ENCODE measurements around the gene TSC22D2. TPM values are rescaled to one million over a fixed set of nuclear protein-coding genes. Genes with fewer than 3 reads are reported as not detected.
A peak's percentile ranks its signal among the peaks of the same experiment; 100 is the strongest.

Gene TSC22D2
- total RNA-seq = 10 to 100 TPM in 3 of 4 donors, 1 to 10 TPM in 1; 8.5 to 20.0 (median 15.2) TPM

GRCh38 chr3:150408221-150409124 lies at the start of gene TSC22D2:
Gene TSC22D2, plus strand, starts transcription at chr3:150408298. Its CDS starts 1,053 bp downstream, at chr3:150409351.
- Histone ChIP-seq H3K4me1 (peaks cover 0 to 37% (median 0%) of the 10 kb centered on the region in 3 donors), H3K4me3 (peak within 1 kb of the TSS; percentile 68 to 97 (median 90)), H3K27me3 (no peaks in the 10 kb centered on the region), H3K27ac (peak within 1 kb of the TSS; percentile 99 to 100 (median 100)), H3K9me3 (no peaks in the 10 kb centered on the region), H3K36me3 (no peaks in the 10 kb centered on the region)
- intact Hi-C loops (cut with DNase I) = loop anchor here (10.0 kb wide), 1 partner anchor 136 kb away; the partner anchor contains the start of genes EIF2A and SERP1
- DNase-seq = peak; percentile 78
- WGBS, 2 donors = 0 to 1% methylated on average over 11 to 18 of the region's 102 CpGs
- TF ChIP-seq CTCF (IDR thresholded peaks at IDR 0.05) (peak in 5 of 6 experiments; percentile 7 to 32 (median 27)), POLR2A (IDR thresholded peaks at IDR 0.05) (peak in 3 of 4 donors; percentile 95 to 99 (median 96))

GRCh38 chr3:150359381-150359780 lies 48.7 kb upstream of the TSC22D2 start:
- intact Hi-C loops (cut with DNase I) = no loop called here
- H3K36me3 ChIP-seq = no peaks in the 10 kb centered on the region
- H3K4me1 ChIP-seq = peaks cover 0 to 15% (median 0%) of the 10 kb centered on the region in 3 donors
- no peaks in the 10 kb centered on the region for H3K27me3 ChIP-seq
- no peak overlapping the region for H3K27ac ChIP-seq
- no peaks in the 10 kb centered on the region for H3K9me3 ChIP-seq
- TF ChIP-seq POLR2A (IDR thresholded peaks at IDR 0.05) (no peak), CTCF (IDR thresholded peaks at IDR 0.05) (no peak)
- no peak overlapping the region for H3K4me3 ChIP-seq
- DNase-seq = no peak
- 69 to 76% methylated on average over 2 of the region's 2 CpGs for WGBS, 2 donors

- Histone ChIP-seq H3K4me3 (no peak overlapping the region), H3K36me3 (no peaks in the 10 kb centered on the region), H3K27me3 (no peaks in the 10 kb centered on the region), H3K4me1 (peaks cover 0 to 15% (median 0%) of the 10 kb centered on the region in 3 donors), H3K9me3 (no peaks in the 10 kb centered on the region), H3K27ac (no peak overlapping the region)
- intact Hi-C loops (cut with DNase I) = no loop called here
- WGBS, 2 donors = 94 to 96% methylated on average over 3 of the region's 3 CpGs
- no peak for DNase-seq
- TF ChIP-seq CTCF (IDR thresholded peaks at IDR 0.05) (no peak), POLR2A (IDR thresholded peaks at IDR 0.05) (no peak)
Measured at GRCh38 chr3:150360966-150361365, 47.1 kb upstream of the TSC22D2 start.

- WGBS, 2 donors = 46 to 55% methylated on average over 2 of the region's 2 CpGs
- TF ChIP-seq CTCF (IDR thresholded peaks at IDR 0.05) (no peak), POLR2A (IDR thresholded peaks at IDR 0.05) (no peak)
- peak overlapping the region; percentile 59 to 84 (median 74) for H3K27ac ChIP-seq
- H3K4me3 ChIP-seq = no peak overlapping the region
- no peaks in the 10 kb centered on the region for H3K36me3 ChIP-seq
- intact Hi-C loops (cut with DNase I) = no loop called here
- no peaks in the 10 kb centered on the region for H3K9me3 ChIP-seq
- peaks cover 0 to 15% (median 0%) of the 10 kb centered on the region in 3 donors for H3K4me1 ChIP-seq
- DNase-seq = no peak
- H3K27me3 ChIP-seq = no peaks in the 10 kb centered on the region
Measured at GRCh38 chr3:150362515-150363302, 45.4 kb upstream of the TSC22D2 start.
